ENCODE data around the gene RNF215. TPM values are rescaled to one million over a fixed set of nuclear protein-coding genes. Genes with fewer than 3 reads are reported as not detected.

RNF215 gene
- total and polyA plus RNA-seq, 2 of the 13 experiments (the other 11 are each of a cell fraction or from before 2014, with no cell fraction given), result 5.3 to 6.1 TPM

DNA sequence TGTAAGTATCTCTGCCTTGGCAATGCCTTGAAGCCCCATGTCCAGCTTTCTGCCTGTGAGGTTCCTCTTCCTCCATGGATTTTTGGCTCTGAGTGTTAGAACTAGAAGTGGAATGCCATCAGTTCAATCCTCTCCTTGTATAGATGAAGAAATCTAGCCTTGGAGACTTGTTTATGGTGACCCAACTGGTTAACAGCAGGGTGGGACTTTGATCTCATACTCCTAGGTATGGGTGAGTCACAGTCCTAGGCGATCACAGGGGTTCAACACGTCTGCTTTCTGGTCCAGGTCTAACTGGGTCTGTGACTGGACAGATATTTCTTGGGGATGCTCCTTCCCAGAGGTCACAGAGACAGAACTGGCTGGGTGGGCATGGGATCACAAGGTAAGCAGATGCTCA, 29.2 kb upstream of the RNF215 start (continued):
- TF ChIP-seq, protein P1, sequence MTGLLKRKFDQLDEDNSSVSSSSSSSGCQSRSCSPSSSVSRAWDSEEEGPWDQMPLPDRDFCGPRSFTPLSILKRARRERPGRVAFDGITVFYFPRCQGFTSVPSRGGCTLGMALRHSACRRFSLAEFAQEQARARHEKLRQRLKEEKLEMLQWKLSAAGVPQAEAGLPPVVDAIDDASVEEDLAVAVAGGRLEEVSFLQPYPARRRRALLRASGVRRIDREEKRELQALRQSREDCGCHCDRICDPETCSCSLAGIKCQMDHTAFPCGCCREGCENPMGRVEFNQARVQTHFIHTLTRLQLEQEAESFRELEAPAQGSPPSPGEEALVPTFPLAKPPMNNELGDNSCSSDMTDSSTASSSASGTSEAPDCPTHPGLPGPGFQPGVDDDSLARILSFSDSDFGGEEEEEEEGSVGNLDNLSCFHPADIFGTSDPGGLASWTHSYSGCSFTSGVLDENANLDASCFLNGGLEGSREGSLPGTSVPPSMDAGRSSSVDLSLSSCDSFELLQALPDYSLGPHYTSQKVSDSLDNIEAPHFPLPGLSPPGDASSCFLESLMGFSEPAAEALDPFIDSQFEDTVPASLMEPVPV (CRISPR knock-in tag; IDR thresholded peaks at IDR 0.05), result no peak
- TF ChIP-seq, protein P2, sequence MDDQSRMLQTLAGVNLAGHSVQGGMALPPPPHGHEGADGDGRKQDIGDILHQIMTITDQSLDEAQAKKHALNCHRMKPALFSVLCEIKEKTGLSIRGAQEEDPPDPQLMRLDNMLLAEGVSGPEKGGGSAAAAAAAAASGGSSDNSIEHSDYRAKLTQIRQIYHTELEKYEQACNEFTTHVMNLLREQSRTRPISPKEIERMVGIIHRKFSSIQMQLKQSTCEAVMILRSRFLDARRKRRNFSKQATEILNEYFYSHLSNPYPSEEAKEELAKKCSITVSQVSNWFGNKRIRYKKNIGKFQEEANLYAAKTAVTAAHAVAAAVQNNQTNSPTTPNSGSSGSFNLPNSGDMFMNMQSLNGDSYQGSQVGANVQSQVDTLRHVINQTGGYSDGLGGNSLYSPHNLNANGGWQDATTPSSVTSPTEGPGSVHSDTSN (CRISPR knock-in tag; IDR thresholded peaks at IDR 0.05; ENCODE audit: borderline replicate concordance), result no peak
- TF ChIP-seq ZNF644 (CRISPR knock-in tag; IDR thresholded peaks at IDR 0.05; ENCODE audit: low read depth) (peak; percentile 61), JUN (CRISPR knock-in tag; IDR thresholded peaks at IDR 0.05) (peak; percentile 52; the same call in 1 of the 2 replicates), ZNF350 (CRISPR knock-in tag; IDR thresholded peaks at IDR 0.05; ENCODE audit: borderline replicate concordance, low read depth) (0 out of 2 replicates have a peak, but pooled peaks have one; percentile 32), ZNF251 (CRISPR knock-in tag; IDR thresholded peaks at IDR 0.05) (no peak), HNF4G (IDR thresholded peaks at IDR 0.05; ENCODE audit: borderline replicate concordance, low read depth, low read length) (peak; percentile 41; the same call in 1 of the 2 replicates), HNF4G (CRISPR knock-in tag; IDR thresholded peaks at IDR 0.05; ENCODE audit: borderline replicate concordance, low read depth) (0 out of 2 replicates have a peak, but pooled peaks have one; percentile 10), HNF4A (CRISPR knock-in tag; IDR thresholded peaks at IDR 0.05) (peak; percentile 68; the same call in 1 of the 2 replicates), ZSCAN25 (CRISPR knock-in tag; IDR thresholded peaks at IDR 0.05) (peak; percentile 89), SALL1 (CRISPR knock-in tag; IDR thresholded peaks at IDR 0.05) (0 out of 2 replicates have a peak, but pooled peaks have one; percentile 33)
- TF ChIP-seq, protein P3, sequence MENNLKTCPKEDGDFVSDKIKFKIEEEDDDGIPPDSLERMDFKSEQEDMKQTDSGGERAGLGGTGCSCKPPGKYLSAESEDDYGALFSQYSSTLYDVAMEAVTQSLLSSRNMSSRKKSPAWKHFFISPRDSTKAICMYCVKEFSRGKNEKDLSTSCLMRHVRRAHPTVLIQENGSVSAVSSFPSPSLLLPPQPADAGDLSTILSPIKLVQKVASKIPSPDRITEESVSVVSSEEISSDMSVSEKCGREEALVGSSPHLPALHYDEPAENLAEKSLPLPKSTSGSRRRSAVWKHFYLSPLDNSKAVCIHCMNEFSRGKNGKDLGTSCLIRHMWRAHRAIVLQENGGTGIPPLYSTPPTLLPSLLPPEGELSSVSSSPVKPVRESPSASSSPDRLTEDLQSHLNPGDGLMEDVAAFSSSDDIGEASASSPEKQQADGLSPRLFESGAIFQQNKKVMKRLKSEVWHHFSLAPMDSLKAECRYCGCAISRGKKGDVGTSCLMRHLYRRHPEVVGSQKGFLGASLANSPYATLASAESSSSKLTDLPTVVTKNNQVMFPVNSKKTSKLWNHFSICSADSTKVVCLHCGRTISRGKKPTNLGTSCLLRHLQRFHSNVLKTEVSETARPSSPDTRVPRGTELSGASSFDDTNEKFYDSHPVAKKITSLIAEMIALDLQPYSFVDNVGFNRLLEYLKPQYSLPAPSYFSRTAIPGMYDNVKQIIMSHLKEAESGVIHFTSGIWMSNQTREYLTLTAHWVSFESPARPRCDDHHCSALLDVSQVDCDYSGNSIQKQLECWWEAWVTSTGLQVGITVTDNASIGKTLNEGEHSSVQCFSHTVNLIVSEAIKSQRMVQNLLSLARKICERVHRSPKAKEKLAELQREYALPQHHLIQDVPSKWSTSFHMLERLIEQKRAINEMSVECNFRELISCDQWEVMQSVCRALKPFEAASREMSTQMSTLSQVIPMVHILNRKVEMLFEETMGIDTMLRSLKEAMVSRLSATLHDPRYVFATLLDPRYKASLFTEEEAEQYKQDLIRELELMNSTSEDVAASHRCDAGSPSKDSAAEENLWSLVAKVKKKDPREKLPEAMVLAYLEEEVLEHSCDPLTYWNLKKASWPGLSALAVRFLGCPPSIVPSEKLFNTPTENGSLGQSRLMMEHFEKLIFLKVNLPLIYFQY (CRISPR knock-in tag; IDR thresholded peaks at IDR 0.05; ENCODE audit: borderline replicate concordance), result peak; percentile 32; the same call in 1 of the 2 replicates
- TF ChIP-seq, protein P4, sequence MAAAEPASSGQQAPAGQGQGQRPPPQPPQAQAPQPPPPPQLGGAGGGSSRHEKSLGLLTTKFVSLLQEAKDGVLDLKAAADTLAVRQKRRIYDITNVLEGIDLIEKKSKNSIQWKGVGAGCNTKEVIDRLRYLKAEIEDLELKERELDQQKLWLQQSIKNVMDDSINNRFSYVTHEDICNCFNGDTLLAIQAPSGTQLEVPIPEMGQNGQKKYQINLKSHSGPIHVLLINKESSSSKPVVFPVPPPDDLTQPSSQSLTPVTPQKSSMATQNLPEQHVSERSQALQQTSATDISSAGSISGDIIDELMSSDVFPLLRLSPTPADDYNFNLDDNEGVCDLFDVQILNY (CRISPR knock-in tag; conservative IDR thresholded peaks at IDR 0.05), result no peak
- TF ChIP-seq, protein P5, sequence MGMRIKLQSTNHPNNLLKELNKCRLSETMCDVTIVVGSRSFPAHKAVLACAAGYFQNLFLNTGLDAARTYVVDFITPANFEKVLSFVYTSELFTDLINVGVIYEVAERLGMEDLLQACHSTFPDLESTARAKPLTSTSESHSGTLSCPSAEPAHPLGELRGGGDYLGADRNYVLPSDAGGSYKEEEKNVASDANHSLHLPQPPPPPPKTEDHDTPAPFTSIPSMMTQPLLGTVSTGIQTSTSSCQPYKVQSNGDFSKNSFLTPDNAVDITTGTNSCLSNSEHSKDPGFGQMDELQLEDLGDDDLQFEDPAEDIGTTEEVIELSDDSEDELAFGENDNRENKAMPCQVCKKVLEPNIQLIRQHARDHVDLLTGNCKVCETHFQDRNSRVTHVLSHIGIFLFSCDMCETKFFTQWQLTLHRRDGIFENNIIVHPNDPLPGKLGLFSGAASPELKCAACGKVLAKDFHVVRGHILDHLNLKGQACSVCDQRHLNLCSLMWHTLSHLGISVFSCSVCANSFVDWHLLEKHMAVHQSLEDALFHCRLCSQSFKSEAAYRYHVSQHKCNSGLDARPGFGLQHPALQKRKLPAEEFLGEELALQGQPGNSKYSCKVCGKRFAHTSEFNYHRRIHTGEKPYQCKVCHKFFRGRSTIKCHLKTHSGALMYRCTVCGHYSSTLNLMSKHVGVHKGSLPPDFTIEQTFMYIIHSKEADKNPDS (CRISPR knock-in tag; IDR thresholded peaks at IDR 0.05), result peak; percentile 75; the same call in 1 of the 2 replicates
